Right renal cortex interstitium (tissue), 3 donors: ENCODE data around the gene CNTNAP2. TPM values are rescaled to one million over a fixed set of nuclear protein-coding genes. Genes with fewer than 3 reads are reported as not detected.
A peak's percentile ranks its signal among the peaks of the same experiment; 100 is the strongest.
"Not testable (repeated sequence)": the region's sequence is repeated elsewhere in the genome, so short reads cannot be mapped to it uniquely, and the experiment has no call there.

Experiments used
- DNase-seq, 3 donors: peaks; one replicate each; pipeline ENCODE4 v3.0.0-alpha.2; 2013; ENCODE audit warnings: low read depth in 3 of 3, low spot score in 2 of 3
- polyA plus RNA-seq, 3 donors: library from polyadenylated mRNA; unstranded; fragments of 120-200 nt; gene quantifications; one replicate each; pipeline ENCODE4 v1.2.1, GENCODE V29; 2013; ENCODE audit not compliant: insufficient read length in 3 of 3

Gene CNTNAP2
- polyA plus RNA-seq, 3 donors: 21.2 to 29.0 (median 25.8) TPM

DNA sequence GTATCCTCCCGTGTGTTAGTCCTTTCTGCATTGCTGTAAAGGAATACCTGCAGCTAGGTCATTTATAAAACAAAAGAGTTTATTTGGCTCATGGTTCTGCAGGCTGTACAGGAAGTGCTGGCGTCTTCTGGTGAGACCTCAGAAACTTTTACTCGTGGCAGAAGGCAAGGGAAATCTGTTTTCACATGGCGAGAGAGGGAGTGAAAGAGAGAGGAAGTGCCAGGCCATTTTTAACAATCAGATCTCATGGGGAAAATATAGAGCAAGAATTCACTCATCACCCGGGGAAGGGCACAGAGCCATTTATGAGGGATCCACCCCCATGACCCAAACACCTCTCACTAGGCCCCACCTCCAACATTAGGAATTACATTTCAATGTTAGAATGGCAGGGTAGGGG lies 952.2 kb downstream of the CNTNAP2 start:
- no peak for DNase-seq

DNA sequence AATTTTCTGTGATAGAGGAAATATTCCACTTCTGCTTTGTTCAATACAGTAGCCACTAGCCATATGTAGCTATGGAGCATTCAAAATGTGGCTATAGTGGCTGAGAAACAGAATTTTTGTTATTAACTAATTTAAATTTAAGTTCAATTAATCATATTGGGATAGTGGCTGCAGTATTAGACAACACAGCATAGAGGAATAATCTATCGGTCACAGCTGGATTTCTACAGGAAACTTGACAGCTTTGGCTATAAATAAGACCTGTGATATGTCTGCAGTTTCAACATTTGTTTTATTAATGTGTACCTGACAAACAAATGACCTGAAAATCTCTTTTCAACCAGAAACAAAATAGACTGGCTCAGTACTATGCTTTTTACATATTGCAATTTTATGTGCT lies 953.2 kb downstream of the CNTNAP2 start:
- no peak for DNase-seq

DNA sequence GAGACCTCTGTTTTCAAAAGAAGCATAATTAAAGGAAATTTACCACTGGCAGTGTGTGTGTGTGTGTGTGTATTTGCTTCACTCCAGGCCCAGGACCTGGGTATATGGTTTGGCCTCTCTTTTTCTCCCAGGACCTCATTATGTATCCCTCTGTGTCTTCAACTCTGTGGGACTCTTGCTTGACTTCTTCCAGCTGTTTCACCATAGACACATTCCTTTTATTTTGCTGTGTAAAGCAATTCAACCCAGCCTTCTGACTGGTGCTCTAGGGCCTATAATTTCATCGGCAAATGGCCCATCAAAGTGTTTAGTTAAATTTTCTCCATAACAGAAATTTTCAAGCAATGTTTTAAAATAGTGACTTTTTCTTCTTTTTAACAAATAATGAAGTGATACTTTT lies 954.3 kb downstream of the CNTNAP2 start:
- peak in 2 of 3 donors; percentile 16 to 21 for DNase-seq

DNA sequence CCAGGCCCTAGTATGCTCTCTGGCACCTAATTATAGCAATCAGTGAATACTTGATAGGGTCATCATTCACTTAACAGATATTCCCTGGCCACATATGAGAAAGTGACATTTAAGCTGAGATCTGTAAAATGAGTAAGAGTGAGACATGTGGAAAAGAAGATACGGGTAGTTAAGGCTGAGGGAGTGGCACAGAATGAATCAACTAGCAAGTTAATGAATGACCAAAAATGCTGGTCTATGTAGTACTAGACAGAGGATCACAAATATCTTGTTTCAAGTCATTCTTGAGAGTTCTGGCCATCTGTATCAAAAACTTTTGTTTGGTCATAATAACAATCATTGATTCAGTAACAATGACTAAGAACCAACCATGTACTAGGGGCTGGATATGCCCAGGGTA lies 954.9 kb downstream of the CNTNAP2 start:
- DNase-seq: no peak

DNA sequence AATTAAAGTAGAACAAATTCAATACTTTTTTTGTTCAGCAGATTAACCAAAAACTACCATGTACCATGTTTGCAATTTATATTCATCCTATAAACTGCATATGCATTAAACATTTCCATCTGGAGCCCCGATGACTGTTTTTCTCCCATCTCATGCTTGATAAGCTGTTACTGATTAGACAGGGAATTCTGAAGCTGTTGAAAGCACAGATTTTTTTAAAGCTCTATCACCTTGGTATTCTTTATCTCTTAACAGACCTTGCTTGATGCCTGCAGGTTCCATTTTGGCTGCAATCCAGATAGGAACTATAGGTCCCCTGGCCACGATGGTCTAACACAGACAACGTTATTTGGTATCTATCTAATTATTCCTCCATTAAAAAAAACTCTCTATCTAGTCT lies 961.7 kb downstream of the CNTNAP2 start:
- no peak for DNase-seq

DNA sequence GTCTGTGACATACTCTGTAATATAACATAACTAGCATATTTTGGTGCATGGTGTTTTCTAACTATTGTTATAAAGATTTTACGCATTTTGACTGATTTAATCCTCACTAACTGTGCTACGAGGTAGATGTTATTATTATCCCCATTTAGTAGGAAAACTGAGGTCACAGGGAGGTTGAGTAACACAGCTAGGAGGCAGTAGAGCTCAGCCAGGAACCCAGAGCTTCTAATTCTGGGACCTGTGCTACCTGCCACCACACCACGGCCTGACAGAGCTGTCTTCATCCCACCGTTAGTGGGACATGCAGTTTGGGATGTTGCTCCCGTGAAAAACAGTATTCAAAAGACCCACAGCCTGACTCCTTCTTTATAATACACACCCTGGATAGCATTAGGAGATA lies 962.5 kb downstream of the CNTNAP2 start:
- DNase-seq: no peak

DNA sequence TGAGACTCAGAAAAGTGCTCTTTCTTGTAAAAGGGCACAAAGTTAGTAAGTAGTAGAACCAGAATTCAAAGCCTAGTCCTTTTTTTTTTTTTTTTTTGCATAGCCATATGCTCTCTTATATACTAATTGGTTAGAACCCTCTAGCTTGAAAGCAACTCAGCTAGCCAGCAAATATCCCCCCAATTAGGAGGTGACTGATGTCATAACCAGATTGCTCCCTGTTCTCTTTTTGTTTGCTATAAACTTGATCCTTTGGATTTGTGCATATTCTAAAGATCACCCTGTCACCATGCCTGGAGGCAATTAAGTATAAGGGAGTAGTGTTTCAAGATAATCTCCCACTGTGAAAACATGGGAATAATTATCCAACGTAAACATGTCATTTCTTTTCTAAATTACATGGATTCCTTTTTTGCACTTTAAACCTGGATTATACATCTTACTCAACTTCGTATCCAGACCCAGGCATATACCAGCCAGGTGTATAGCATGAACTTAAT lies 963.4 kb downstream of the CNTNAP2 start:
- DNase-seq: no peak

DNA sequence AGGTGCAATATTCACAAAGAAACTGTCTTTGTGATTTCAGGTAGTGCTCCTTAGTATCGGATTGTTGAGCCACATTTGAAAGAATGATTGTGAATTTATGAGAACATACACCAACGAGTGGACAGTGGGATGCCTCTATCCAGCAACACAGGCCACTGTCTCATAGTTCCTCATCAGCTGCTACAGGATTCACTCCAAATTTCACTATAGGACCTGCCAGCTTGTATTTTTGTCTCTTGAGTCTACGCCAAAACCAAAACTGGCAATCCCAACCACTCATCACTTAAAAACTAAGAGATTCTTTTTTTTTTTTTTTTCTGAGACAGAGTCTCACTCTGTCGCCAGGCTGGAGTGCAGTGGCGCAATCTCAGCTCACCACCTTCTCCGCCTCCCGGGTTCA lies 964.5 kb downstream of the CNTNAP2 start:
- no peak for DNase-seq

DNA sequence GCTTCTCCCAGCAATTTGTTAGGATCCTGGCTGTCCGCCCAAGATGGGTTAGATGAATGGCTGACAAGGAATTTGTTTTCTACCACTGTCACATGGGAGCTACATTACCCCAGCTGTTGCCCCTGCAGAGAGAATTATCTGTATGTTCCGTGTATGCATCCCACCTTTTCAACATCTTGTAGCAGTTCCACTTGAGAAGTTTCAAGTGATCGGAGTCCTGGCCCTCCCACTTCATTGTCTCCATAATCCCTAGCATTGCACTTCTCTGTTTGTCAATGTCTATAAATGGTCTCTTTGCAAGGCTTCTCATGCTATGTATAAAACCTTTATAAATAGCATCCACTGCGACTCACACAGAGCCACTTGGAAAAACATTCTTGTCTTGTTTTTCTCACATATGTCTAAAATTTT lies 972.5 kb downstream of the CNTNAP2 start:
- DNase-seq: no peak

DNA sequence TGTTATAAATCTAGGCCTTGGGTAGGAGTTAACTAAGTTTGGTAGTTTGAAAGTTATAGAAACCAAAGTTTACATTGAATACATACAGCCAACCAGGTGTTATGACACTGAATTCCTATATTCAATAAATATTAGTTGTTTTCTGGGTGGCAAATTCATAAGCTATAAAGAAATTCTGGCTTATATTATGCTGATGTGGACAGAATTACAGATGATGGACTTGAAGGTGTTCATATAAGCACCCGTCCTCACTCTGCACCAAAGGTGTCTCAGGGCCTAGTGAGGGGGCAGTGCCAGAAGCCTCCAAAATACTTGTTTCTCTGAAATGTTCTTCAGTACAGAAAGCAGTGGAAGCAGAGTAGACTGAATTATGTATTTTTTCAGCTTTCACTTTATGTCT lies 973.0 kb downstream of the CNTNAP2 start:
- no peak for DNase-seq

DNA sequence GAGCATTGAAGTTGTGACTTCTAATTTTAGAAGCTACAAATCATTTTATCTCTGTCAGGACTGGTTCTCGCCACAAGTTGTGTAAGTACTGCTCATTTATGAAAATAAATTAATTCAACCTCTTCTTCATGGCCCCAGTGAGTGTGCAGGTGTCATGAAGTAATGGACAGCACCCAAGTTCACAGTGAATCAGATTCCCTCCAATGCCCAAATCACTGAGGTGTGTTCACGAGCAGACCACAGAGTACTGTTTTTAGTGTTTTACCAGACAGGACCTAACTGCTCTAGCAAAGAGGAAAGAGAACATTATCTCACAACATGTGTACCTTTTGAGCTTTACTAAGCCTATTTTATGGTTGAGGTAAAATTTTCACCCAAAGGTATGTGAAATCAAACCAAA lies 980.0 kb downstream of the CNTNAP2 start:
- DNase-seq: no peak

DNA sequence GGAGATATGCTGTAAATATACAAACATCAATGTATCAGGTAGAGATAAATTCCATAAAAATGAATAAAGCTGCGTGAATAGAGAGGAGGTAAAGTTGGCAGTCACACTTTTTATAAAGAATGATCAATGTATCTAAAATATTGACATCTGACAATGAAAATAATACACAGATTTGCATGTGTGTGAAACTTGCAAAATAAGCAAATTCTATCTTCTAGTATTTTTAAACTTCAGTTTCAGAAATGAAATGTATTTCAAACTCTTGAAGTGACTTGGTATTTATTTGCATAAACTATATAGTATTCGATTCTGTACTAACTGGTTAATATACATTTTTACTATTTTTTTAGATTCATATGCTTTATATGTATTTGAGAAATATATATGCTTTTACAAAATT lies 986.6 kb downstream of the CNTNAP2 start:
- DNase-seq: no peak

DNA sequence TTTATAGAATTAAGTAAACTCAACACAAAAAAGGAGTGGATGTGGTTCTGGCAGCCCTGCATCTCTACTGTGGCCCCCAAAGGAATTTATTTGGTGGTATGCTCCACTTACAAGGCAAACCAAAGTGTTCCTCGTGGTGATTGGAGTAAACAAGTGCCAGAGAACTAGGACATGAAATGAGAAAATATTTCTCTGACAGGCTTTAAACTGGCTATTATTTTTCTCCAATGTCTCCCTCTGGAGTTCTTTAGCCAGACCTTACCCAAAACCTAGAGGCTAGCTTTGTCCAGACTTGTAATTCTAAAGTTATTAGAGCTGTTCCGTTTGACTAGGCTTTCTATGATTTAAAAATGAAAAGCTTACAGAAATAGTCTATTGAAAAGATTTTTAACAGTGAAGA lies 990.1 kb downstream of the CNTNAP2 start:
- DNase-seq: no peak

DNA sequence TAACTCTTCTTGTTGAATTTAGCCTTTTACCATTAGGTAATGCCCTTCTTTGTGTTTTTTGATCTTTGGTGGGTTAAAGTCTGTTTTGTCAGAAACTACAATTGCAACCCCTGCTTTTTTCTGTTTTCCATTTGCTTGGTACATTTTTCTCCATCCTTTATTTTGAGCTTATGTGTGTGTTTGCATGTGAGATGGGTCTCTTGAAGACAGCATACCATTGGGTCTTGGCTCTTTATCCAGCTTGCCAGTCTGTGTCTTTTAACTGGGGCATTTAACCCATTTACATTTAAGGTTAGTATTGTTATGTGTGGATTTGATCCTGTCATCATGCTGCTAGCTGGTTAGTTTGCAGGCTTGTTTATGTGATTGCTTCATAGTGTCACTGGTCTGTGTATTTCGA lies 997.9 kb downstream of the CNTNAP2 start:
- DNase-seq: not testable (repeated sequence)

DNA sequence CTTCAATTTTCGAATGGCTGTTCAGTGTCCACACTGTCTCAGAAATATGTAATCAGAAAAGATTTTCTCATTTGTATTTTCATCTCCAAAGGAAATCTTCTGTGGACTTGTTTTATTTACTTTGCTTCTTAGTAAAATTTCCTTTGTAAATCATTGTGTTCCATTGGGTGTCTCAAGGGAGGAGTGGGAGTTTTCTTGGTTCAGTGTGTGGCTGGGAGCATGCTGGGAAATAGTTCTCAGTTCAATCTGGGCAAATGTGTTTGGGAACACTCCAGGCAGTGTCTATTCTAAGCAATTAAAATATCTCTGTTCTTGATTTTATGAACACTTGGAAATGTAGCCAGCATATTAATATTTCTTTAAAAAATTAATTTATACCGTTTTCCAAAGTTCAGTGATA lies 1019.8 kb downstream of the CNTNAP2 start:
- DNase-seq: no peak

DNA sequence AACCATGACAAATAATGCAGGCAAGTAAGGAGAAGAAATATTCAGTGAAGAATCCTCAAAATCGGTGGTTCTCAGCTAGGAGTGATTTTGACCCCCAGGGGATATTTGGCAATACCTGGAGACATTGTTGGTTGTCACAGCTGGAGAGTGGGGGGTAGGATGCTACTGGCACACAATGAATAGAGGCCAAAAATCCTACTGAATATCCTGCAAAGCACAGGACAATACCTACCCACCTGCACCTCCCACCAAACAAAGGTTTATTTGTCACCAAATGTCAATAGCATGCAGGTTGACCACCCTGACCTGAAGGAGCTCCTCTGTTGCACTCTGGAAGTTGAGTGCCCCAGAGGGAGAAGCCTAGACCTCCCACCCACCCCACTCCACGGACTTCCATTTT lies 1028.6 kb downstream of the CNTNAP2 start:
- no peak for DNase-seq

DNA sequence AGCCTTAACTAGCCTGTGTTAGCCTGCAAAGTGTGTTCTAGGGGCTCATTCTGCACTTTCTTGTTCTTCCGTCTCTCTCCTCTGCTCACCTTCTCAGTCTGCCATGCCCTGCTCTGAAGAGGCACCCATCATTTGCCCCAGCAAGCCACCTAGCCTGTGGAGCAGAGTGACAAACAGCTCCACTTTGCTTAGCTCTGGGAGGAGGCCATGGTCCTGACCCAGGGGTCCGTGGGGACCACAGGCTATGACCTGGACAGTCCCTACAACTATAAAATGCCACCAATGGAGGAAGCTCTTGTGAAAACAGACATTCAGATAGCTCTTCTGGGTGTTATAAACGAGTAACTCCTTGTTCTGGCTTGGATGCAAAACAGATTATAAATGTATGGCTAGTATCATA lies 1029.6 kb downstream of the CNTNAP2 start:
- DNase-seq: no peak

DNA sequence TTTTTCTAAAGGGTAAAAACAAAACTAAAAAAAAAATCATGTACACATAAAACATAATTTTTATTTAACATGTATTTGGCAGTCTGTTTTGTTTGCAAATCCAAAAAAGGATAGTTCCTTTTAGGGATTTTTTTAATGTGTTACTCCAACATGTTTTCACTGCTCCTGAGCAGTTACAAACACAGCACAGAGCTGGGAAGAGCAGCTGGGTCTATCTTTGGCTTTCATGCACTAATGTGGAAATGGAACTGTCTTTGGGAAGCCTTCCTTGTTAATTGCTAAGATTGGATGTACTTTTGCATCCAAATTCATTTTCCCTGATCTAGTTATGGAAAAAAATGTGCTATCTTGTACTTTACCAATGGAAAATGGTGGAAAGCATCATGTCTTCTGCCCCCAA lies 1035.1 kb downstream of the CNTNAP2 start:
- no peak for DNase-seq

DNA sequence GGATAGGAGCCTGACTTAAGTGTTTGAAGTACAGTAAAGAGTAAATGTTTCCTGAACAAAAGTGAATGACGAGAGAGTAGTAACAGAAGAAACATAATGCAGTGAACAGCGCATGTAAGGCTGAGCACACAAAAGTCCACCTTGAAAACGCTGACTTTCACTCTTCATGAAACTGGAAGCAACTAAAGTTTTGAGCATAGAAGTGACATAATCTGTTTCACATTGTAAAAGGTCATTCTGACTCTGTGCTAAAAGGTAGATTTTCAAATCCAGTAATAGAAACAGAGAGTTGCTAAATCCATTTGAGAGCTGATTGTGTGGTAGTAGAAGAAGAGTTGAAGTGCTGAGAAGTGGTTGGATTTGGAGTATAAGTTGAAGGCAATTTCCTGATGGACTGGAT lies 1037.0 kb downstream of the CNTNAP2 start:
- no peak for DNase-seq

DNA sequence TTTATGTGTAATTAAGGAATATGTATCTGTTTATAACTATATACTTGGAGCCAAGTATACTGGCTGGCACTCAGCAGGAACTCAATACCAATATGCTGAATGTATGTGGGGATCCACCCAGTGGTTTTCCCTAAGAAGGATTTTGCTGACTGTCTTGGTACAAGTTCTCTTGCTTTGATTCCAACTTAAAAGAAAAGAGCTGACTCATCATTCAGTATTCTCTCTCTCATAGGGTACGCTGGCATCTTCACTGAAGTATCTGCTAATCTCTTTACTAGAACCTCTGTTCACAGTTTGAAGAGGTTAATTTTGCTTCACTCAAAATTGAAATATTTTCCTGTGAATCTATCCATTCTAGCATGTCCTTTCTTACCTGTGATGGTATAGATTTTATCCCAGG lies 1044.8 kb downstream of the CNTNAP2 start:
- no peak for DNase-seq

DNA sequence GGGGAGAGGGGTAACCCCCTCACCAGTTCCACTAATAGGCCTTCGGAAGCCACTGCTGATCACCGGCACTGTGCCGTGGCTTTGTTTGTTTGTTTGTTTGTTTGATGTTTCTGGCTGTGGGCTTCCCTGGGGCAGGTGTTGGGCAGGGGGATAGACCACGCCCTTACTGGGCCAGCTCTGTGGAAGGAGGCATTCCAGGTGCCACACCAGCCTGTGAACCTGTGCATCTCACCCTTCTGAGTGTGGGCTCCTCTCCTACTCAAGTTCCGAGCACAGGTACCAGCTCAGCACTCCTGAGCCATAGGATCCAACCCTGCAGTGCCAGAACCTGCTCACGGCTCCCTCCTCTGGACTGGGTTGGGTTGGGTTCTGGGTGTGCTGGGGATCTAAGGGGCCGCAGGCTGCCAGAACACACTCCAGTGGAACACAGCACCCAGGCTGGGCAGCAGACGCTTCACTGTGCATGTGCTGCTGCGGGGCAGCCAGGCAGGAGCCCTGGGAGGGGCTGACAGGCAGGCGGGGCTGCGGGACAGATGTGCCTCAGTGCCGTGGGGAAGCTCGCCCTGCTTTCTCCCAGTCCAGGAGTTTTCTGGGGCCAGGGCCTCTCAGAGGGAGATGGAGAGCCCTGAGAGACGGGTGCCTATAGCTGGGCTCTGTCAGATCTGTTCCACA lies 1053.9 kb downstream of the CNTNAP2 start:
- DNase-seq: no peak

DNA sequence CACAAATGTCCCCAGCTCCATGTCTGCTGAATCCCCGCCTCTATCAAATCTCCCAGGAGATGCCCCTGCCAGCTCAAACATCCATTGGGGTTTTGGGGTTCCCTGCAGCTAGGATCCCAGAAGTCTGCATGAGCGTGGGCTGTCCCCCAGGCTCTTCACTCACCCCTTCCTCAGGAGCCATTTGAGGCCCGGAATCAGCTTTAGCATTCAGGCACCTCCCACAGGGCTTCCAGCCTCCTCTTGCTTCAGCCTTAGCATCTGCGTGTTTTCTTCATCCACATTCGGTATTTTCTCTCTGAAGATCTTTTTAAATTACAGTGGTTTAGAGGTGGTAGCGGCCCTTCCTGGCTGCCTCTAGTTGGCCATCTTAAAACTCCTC lies 1054.4 kb downstream of the CNTNAP2 start:
- DNase-seq: no peak

DNA sequence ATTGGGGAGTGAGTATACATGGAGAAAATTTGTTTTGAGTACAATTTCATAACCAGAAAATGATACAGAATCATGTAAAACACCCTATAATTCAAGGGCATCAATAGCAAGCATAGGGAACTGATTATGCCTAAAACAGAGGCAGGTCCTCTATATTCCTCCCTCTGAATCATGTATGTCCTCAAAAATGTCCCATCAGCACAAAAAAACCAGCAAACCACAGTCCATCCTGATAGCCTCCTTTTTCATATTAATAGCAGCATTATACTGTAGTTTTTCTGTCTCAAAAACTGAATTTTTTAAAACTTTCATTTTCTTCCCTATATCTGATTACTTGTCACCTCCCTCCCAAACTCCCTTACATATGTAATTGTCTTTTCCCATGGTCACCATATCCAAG lies 1057.3 kb downstream of the CNTNAP2 start:
- no peak for DNase-seq
